ENCODE results near the gene ADGRG2. TPM values are rescaled to one million over a fixed set of nuclear protein-coding genes. Genes with fewer than 3 reads are reported as not detected.
"Not testable (repeated sequence)": the region's sequence is repeated elsewhere in the genome, so short reads cannot be mapped to it uniquely, and the experiment has no call there.

Gene ADGRG2
- total RNA-seq, 1 donor from 2014 or later: not detected

GRCh38 chrX:19075754-19076153 lies 46.5 kb downstream of the ADGRG2 start:
- no peak for DNase-seq

DNA sequence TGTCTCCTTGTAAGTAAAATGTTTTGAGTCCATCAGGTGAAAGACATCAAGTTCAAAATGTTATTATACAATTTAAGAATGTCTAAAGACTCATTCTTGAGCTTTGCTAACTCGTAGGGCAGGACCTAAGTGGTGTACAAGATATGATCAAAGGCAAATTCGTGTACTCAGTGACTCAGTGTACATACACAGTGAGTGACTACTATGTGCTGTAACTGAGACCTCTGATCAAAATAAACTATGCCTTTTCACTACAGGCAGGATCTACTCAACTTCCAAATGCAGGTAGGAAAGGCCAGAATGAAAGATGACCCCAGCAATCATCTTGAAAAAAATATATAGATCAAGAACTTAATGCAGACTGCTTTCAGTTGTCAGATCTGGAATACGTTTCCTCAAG lies 49.9 kb downstream of the ADGRG2 start:
- no peak for DNase-seq

GRCh38 chrX:19070555-19070994 lies 51.7 kb downstream of the ADGRG2 start:
- DNase-seq: no peak

GRCh38 chrX:19066987-19067386 lies 55.3 kb downstream of the ADGRG2 start:
- not testable (repeated sequence) for DNase-seq

GRCh38 chrX:19065535-19065934 lies 56.7 kb downstream of the ADGRG2 start:
- DNase-seq: no peak

GRCh38 chrX:19064175-19064574 lies 58.1 kb downstream of the ADGRG2 start:
- DNase-seq: no peak

DNA sequence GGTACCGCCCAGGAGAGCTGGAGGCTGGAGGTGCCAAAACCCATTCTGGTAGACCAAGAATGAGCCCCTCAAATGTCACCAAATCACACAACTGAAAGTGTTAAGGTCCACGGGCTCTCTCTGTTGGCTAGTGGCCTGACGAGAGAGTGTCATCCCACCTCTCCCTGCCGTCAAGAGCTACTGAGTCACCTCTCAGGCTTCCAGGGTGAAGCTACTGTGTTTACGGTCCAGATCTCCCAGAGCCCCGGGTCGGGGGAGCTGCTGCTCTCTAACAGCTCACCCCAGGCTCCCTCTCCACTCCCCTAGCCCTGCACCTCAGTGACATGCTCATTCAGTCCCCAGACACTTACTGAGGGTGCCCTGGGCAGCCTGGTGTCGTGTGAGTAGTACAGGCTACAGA lies 59.2 kb downstream of the ADGRG2 start:
- no peak for DNase-seq

DNA sequence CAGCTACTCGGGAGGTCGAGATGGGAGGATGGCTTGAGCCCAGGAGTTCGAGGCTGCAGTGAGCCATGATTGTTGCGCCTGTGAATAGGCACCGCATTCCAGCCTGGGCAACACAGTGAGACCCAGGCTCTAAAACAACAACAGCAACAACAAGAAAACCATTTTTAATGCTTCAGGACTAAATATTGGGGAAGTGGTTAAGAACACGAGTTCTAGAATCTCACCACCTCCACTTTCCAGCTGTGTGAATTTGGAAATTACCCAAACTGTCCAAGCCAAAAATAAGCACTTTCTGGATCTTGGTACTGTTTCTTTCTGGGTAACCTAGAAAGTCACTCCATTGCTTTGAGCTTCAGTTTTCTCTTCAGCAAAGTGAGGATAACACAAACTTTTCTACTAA lies 63.2 kb downstream of the ADGRG2 start:
- DNase-seq: no peak

DNA sequence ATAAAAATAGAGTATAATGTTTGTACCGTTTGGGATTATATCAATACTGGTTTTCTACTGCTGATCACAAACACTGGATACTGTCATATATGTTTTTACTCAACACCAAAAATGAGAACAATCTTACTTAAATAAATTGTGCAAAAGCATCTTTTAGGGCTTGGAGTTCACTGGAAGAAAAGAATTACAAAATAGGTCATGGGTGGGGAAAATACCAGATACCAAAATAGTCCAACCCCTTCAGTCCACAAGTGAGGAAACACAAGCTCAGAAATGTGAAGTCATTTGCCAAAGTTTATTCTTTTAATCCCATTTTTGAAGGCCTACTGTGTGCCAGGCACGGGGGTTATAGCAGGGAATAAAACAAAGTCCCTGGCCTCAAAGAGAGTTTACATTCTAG lies 64.4 kb downstream of the ADGRG2 start:
- DNase-seq: no peak

- DNase-seq: no peak
These were observed 73.2 kb downstream of the ADGRG2 start for GRCh38 chrX:19049110-19049509.

- no peak for DNase-seq
These were observed 75.7 kb downstream of the ADGRG2 start for GRCh38 chrX:19046343-19047215.

- peak; percentile 4 for DNase-seq
These were observed 81.9 kb downstream of the ADGRG2 start for GRCh38 chrX:19040373-19040772.

GRCh38 chrX:19034025-19034424 lies 88.2 kb downstream of the ADGRG2 start:
- DNase-seq: no peak

- no peak for DNase-seq
These were observed 91.5 kb downstream of the ADGRG2 start for GRCh38 chrX:19030805-19031204.

- no peak for DNase-seq
These were observed 93.7 kb downstream of the ADGRG2 start for GRCh38 chrX:19028560-19028959.

GRCh38 chrX:19024366-19024765 lies 97.9 kb downstream of the ADGRG2 start:
- no peak for DNase-seq

GRCh38 chrX:19019996-19020395 lies 102.3 kb downstream of the ADGRG2 start:
- DNase-seq: no peak

GRCh38 chrX:19017271-19017670 lies 105.0 kb downstream of the ADGRG2 start:
- DNase-seq: peak; percentile 22

DNA sequence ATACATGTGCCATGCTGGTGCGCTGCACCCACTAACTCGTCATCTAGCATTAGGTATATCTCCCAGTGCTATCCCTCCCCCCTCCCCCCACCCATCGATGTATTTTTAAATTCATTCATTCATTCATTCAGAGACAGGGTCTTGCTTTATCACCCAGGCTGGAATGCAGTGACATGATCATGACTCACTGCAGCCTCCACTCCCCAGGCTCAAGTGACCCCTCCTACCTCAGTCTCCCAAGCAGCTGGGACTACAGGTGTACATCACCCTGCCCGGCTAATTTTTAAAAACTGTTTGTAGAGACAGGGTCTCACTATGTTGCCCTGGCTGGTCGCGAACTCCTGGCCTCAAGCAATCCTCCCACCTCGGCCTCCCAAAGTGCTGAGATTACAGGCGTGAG lies 105.7 kb downstream of the ADGRG2 start:
- DNase-seq: not testable (repeated sequence)

- DNase-seq: no peak
These were observed 114.4 kb downstream of the ADGRG2 start for GRCh38 chrX:19007868-19008267.

- DNase-seq: no peak
These were observed 115.3 kb downstream of the ADGRG2 start for GRCh38 chrX:19007011-19007410.

DNA sequence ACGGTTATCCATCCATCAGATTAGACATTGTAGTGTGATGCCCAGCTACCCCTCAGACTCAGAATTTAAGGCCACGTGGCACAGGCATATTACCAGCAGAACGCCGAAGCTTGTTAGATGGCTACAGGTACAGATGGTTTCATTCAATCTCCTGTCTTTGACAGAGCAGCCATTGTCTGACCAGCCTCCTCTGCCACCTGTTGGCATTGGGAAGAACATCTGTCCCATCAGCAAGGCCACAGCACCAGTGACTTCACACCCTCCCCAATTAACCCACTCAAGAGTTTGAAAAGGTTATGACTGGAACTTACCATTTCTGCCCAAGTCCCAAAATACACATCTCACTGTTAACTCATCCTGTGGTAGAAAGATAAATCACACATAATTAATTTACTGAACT lies 116.4 kb downstream of the ADGRG2 start:
- no peak for DNase-seq

- no peak for DNase-seq
These were observed 118.5 kb downstream of the ADGRG2 start for GRCh38 chrX:19003756-19004155.

DNA sequence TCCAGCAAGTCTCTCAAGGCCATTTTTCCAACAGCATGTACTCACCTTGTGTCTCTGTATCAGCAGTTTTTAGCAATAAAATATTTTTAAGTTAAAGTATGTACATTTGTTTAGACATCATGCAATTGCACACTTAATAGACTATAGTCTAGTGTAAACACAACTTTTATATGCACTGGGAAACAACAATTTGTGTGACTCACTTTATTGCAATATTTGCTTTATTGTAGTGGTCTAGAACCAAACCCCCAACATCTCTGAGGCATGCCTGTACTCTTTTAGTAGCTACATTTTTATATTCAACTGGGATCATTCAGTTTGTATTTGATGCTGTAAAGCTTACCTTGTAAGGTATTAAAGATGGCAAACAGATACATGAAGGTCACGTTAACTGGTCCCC lies 123.6 kb downstream of the ADGRG2 start:
- DNase-seq: no peak

- DNase-seq: no peak
These were observed 124.4 kb downstream of the ADGRG2 start for GRCh38 chrX:18997916-18998315.
